KMS-11 (cell line): ENCODE results near the gene PARD6G.

Experiments
- H2AFZ ChIP-seq: fragments of 200-600 bp; sonication (generic); 2 replicates; pipeline ENCODE4 v1.6.1; 2016; ENCODE audit warnings: antibody characterized with exemption, mixed run types, low read depth
- H3K27ac ChIP-seq: fragments of 200-600 bp; sonication (generic); 2 replicates; pipeline ENCODE4 v1.6.1; 2016; ENCODE audit warnings: mild to moderate bottlenecking, mixed run types
- H3K27me3 ChIP-seq: fragments of 200-600 bp; sonication (generic); 2 replicates; pipeline ENCODE4 v1.6.1; 2017; ENCODE audit warnings: mild to moderate bottlenecking, low read depth, mixed run types, moderate library complexity; ENCODE audit not compliant: insufficient read depth
- H3K36me3 ChIP-seq: fragments of 200-600 bp; sonication (generic); 2 replicates; pipeline ENCODE4 v1.6.1; 2017; ENCODE audit warnings: mild to moderate bottlenecking, mixed run types; ENCODE audit not compliant: insufficient read depth
- H3K4me1 ChIP-seq: fragments of 200-600 bp; sonication (generic); 2 replicates; pipeline ENCODE4 v1.6.1; 2016; ENCODE audit warnings: mild to moderate bottlenecking, low read depth, mixed run types; ENCODE audit not compliant: poor library complexity, severe bottlenecking
- H3K4me2 ChIP-seq: fragments of 200-600 bp; sonication (generic); 2 replicates; pipeline ENCODE4 v1.7.0; 2016; ENCODE audit warnings: mild to moderate bottlenecking, mixed run types
- H3K4me3 ChIP-seq: fragments of 200-600 bp; sonication (generic); IDR thresholded peaks from 2 replicates; pipeline ENCODE4 v1.6.1; 2017; ENCODE audit warnings: low read depth, low read length, mixed read lengths; ENCODE audit not compliant: insufficient read depth
- H3K79me2 ChIP-seq: fragments of 200-600 bp; sonication (generic); 2 replicates; pipeline ENCODE4 v1.6.1; 2016; ENCODE audit warnings: low read depth, mixed run types; ENCODE audit not compliant: insufficient read depth
- H3K9ac ChIP-seq: fragments of 200-600 bp; sonication (generic); 2 replicates; pipeline ENCODE4 v1.6.1; 2016; ENCODE audit warnings: mild to moderate bottlenecking, mixed run types
- H4K20me1 ChIP-seq: fragments of 200-600 bp; sonication (generic); 2 replicates; pipeline ENCODE4 v1.6.1; 2016; ENCODE audit warnings: mild to moderate bottlenecking, mixed run types; ENCODE audit not compliant: insufficient read depth
- TF ChIP-seq, protein P1 (sequence below): fragments of 200-600 bp; sonication (generic); conservative IDR thresholded peaks from 2 replicates; pipeline ENCODE4 v1.6.1; 2017; ENCODE audit warnings: low read depth, mild to moderate bottlenecking, antibody characterized with exemption, low read length, moderate library complexity, mixed read lengths

The PARD6G gene

DNA sequence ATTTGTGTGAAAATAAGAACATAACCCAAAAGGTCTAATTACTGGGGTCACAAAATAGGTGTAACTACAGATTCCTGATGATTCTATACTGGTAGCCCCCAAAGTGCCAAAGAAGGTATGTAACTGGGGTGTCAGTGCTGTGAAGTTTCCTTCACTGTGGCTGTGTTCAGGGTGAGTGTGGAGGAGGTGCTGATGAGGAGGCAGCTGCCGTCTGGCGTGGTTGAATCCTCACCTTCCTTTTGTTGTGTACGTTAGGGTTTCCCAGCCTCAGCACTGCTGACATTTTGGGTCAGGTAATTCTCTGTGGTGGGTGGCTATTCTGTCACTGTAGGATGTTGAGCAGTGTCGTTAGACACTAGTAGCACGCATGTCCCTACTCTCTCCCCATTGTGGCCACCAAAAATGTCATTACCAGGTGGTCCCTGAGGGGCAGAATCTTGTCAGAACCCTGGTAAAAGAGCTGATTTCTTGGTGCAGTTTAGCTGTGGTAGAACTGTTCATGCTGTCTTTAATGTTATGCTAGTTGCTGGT is 106.8 kb downstream of the PARD6G start:
- Histone ChIP-seq H3K9ac (no peak overlapping the region), H3K36me3 (no peaks in the 10 kb centered on the region; the same call in 1 of the 2 replicates), H2AFZ (no peak overlapping the region), H3K27me3 (no peaks in the 10 kb centered on the region), H4K20me1 (no peaks in the 10 kb centered on the region), H3K4me3 (no peak overlapping the region), H3K27ac (no peak overlapping the region), H3K4me1 (no peaks in the 10 kb centered on the region), H3K4me2 (no peak overlapping the region), H3K79me2 (no peaks in the 10 kb centered on the region)
- TF ChIP-seq, protein P1, sequence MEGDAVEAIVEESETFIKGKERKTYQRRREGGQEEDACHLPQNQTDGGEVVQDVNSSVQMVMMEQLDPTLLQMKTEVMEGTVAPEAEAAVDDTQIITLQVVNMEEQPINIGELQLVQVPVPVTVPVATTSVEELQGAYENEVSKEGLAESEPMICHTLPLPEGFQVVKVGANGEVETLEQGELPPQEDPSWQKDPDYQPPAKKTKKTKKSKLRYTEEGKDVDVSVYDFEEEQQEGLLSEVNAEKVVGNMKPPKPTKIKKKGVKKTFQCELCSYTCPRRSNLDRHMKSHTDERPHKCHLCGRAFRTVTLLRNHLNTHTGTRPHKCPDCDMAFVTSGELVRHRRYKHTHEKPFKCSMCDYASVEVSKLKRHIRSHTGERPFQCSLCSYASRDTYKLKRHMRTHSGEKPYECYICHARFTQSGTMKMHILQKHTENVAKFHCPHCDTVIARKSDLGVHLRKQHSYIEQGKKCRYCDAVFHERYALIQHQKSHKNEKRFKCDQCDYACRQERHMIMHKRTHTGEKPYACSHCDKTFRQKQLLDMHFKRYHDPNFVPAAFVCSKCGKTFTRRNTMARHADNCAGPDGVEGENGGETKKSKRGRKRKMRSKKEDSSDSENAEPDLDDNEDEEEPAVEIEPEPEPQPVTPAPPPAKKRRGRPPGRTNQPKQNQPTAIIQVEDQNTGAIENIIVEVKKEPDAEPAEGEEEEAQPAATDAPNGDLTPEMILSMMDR: no peak

DNA sequence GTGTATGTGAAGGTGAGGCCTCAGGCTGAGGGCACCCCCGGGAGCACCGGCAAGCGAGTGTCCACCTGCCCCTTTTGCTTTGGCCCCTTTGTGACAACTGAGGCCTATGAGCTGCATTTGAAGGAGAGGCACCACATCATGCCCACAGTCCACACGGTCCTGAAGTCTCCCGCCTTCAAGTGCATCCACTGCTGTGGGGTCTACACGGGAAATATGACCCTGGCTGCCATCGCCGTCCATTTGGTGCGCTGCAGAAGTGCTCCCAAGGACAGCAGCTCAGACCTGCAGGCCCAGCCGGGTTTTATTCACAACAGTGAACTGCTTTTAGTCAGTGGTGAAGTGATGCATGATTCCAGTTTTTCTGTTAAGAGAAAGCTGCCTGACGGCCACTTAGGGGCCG is 109.3 kb downstream of the PARD6G start:
- no peak overlapping the region for H3K4me2 ChIP-seq
- H3K4me1 ChIP-seq: no peaks in the 10 kb centered on the region
- no peaks in the 10 kb centered on the region; the same call in 1 of the 2 replicates for H3K36me3 ChIP-seq
- H2AFZ ChIP-seq: no peak overlapping the region
- H3K27ac ChIP-seq: no peak overlapping the region
- no peak overlapping the region for H3K4me3 ChIP-seq
- H3K27me3 ChIP-seq: no peaks in the 10 kb centered on the region
- no peaks in the 10 kb centered on the region for H3K79me2 ChIP-seq
- H4K20me1 ChIP-seq: no peaks in the 10 kb centered on the region
- TF ChIP-seq, protein P1: no peak
- no peak overlapping the region for H3K9ac ChIP-seq

DNA sequence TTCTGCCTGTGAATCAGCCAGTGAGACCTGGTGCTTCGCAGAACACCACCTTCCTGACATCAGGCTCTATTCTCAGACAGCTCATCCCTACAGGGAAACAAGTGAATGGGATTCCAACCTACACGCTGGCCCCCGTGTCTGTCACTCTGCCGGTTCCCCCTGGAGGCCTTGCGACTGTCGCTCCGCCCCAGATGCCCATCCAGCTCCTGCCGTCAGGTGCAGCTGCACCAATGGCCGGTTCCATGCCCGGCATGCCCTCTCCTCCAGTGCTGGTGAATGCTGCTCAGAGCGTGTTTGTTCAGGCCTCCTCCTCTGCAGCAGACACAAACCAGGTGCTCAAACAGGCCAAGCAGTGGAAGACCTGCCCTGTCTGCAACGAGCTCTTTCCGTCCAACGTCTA is 110.2 kb downstream of the PARD6G start:
- TF ChIP-seq, protein P1: no peak
- Histone ChIP-seq H4K20me1 (no peaks in the 10 kb centered on the region), H3K27ac (no peak overlapping the region), H3K79me2 (no peaks in the 10 kb centered on the region), H3K36me3 (no peaks in the 10 kb centered on the region; the same call in 1 of the 2 replicates), H3K4me3 (no peak overlapping the region), H3K4me1 (no peaks in the 10 kb centered on the region), H2AFZ (no peak overlapping the region), H3K27me3 (no peaks in the 10 kb centered on the region), H3K4me2 (no peak overlapping the region), H3K9ac (no peak overlapping the region)

DNA sequence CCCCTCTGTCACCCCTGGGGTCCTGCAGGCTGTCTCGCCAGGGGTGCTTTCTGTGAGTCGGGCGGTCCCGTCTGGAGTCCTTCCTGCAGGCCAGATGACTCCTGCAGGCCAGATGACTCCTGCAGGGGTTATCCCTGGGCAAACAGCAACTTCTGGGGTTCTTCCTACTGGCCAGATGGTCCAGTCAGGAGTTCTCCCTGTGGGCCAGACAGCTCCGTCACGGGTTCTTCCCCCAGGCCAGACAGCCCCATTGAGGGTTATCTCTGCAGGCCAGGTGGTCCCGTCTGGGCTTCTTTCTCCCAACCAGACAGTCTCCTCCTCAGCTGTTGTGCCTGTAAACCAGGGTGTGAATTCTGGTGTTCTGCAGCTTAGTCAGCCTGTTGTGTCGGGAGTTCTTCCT is 110.6 kb downstream of the PARD6G start:
- no peaks in the 10 kb centered on the region; the same call in 1 of the 2 replicates for H3K36me3 ChIP-seq
- TF ChIP-seq, protein P1: no peak
- no peak overlapping the region for H2AFZ ChIP-seq
- no peaks in the 10 kb centered on the region for H3K27me3 ChIP-seq
- no peak overlapping the region for H3K4me2 ChIP-seq
- no peak overlapping the region for H3K9ac ChIP-seq
- no peak overlapping the region for H3K27ac ChIP-seq
- no peaks in the 10 kb centered on the region for H3K4me1 ChIP-seq
- H4K20me1 ChIP-seq: no peaks in the 10 kb centered on the region
- H3K4me3 ChIP-seq: no peak overlapping the region
- no peaks in the 10 kb centered on the region for H3K79me2 ChIP-seq
